Measurements from ENCODE around the gene ADAMTS19. TPM values are rescaled to one million over a fixed set of nuclear protein-coding genes. Genes with fewer than 3 reads are reported as not detected.
A peak's percentile ranks its signal among the peaks of the same experiment; 100 is the strongest.

The ADAMTS19 gene
- total RNA-seq, 1 experiment from 2014 or later, result not detected

- DNase-seq (ENCODE audit: low spot score), result peak; percentile 35
These were observed 210.9 kb downstream of the ADAMTS19 start for GRCh38 chr5:129670957-129671500.

- no peak for DNase-seq (ENCODE audit: low spot score)
These were observed 211.9 kb downstream of the ADAMTS19 start for GRCh38 chr5:129672006-129672405.

GRCh38 chr5:129679671-129680070 lies 219.6 kb downstream of the ADAMTS19 start:
- DNase-seq (ENCODE audit: low spot score), result no peak

- no peak for DNase-seq (ENCODE audit: low spot score)
These were observed 227.8 kb downstream of the ADAMTS19 start for GRCh38 chr5:129687941-129688340.

DNA sequence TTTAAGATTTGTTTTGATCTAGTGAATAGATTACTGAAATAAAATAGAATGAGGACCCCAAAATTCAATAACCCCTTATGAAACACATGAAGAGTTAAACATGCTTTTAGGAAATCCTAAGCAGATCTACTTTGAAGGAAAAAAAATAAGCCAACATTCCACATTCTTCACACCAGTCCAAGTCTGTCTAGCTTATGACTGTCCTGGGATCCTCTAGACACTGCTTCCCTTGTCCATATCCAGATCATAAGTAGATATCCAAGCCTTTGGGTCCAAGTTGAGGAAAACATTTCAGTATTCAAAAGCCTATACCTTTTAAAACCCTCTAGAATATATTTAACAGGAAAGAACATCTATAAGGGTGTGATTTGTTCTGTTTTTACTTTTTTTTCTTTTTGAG lies 228.9 kb downstream of the ADAMTS19 start:
- DNase-seq (ENCODE audit: low spot score), result no peak

- DNase-seq (ENCODE audit: low spot score), result no peak
These were observed 231.1 kb downstream of the ADAMTS19 start for GRCh38 chr5:129691220-129691619.

GRCh38 chr5:129696636-129697035 lies 236.5 kb downstream of the ADAMTS19 start:
- no peak for DNase-seq (ENCODE audit: low spot score)

GRCh38 chr5:129698661-129699060 lies 238.6 kb downstream of the ADAMTS19 start:
- DNase-seq (ENCODE audit: low spot score), result no peak

DNA sequence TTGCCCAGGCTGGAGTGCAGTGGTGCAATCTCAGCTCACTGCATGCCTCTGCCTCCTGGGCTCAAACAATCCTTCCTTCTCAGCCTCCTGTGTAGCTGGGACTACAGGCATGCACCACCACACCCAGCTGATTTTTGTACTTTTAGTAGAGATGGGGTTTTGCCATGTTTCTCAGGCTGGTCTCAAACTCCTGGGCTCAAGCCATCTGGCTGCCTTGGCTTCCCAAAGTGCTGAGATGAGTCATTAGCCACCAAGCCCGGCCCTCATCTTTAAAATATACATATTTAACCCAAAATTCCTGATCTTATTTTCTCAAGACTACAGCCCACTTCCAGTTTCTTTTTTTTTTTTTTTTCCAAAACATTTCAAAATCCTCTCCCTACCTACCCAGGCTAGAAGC lies 256.1 kb downstream of the ADAMTS19 start:
- no peak for DNase-seq (ENCODE audit: low spot score)

- DNase-seq (ENCODE audit: low spot score), result no peak
These were observed 256.6 kb downstream of the ADAMTS19 start for GRCh38 chr5:129716651-129717050.

DNA sequence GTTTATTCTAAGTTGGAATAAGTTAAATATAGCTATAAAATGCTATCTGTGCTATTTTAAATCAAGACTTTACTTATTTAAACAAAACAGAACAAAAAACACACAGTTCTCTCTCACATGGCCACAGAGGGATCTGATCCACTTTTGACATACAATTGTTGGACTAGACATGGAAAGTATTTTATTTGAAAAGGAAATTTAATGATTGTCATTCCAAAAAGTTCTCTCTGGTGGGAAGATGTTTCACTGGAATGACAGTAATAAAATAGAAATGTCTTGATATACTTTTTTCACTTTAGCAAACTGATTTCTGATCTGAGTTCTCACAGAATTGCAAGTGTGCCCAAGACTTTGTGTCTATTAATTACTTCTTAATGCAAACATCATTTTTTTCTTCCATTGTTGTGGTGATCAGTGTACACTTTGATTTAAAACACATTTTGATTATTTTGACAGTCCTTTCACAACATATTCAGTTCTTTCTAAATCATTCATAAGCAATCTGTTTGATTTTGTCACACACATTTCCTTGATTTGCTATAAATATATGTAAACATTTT lies 257.7 kb downstream of the ADAMTS19 start:
- DNase-seq (ENCODE audit: low spot score), result no peak

DNA sequence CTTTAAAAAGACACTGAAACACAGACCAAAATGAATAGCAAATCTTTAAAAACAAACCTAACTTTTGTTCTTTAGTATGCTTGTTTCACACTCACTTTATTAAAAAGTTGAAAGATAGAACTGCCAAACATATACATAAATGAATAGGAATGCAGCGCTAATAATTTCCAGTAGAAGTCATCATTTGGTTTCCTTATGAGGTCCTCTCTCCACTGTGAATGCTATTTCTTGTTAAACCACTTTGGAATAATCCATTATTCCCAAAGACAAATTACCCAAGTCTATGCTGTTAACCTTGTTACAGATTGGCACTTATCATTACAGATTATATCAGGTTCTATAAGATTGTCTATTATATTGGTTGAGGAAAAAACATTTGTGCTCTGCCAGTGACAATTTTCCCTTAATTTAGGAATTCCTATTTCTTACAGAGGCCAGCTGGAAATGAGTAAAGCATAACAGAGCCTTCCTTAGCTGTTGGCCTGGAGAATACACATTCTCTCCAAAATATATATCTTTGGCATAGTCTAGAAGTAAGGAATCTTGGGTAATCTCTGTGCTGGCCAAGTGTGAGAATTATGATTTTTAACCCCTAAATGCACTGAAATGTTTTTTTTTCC lies 258.5 kb downstream of the ADAMTS19 start:
- DNase-seq (ENCODE audit: low spot score), result no peak

DNA sequence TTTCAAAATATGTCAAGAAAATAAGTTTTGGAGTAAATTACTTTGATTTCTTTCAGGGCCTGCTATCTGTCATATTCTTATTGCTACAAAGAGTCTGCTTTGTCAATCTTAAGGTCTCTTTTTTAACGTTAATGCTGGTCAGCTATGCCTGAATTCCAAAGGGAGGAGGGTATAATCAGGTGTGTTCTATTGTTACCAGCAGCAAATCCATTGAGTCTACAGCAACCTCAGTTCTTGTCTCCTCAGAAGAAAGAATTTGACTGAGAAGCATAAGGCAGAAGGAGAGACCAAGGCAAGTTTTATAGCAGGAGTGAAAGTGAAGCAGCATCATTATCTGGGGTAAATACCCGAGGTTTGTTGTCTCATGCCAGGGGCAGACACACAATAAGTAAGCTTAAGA lies 264.1 kb downstream of the ADAMTS19 start:
- DNase-seq (ENCODE audit: low spot score), result no peak

GRCh38 chr5:129724647-129725046 lies 264.5 kb downstream of the ADAMTS19 start:
- no peak for DNase-seq (ENCODE audit: low spot score)

- no peak for DNase-seq (ENCODE audit: low spot score)
These were observed 279.7 kb downstream of the ADAMTS19 start for GRCh38 chr5:129739773-129740172.

DNA sequence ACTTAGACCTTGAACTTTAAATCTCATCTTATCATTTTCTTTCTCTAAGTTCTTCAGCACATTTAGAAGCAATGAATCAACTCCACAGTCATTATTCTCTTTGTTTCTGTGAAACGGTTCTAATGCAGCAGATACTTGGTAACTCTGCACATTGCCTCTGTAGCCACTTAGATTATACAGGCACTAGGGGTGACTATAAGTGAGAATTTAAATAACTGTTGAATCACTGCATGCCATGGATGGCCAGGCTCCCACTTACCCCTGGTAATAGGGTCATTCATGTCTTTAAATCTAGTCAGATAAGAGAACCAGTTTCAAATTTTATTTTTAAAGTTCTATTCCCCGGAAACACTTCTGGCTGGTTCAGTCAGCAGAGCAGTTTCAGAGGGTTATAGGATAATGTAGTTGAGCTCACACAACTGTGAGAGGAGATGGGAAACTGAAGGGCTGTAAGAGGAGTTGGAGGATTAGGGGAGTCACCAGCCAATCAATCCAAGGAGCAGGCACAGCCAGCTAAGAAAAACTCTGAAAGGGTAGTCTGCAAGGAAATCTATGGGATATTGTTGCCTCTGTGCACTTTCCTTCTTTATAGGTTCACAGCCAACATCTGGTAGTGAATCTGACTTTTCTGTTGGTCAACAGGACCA lies 283.6 kb downstream of the ADAMTS19 start:
- DNase-seq (ENCODE audit: low spot score), result no peak

DNA sequence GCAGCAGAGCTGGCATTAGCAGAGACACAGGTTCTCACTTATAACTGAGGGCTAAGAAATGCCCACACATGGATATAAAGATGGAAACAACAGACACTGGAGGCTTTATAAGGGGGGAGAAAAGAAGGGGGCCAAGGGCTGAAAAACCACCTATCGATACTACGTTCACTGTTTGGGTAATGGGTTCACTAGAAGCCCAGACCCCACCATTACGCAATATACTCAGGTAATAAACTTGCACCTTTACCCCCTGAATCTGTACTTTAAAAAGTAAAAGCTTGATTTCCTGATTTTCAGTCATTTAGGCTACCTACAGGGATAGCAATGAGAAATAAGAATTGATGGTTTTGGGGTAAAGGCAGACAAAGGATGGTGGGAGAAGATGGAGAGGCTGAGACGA lies 285.9 kb downstream of the ADAMTS19 start:
- DNase-seq (ENCODE audit: low spot score), result no peak

GRCh38 chr5:129746876-129747275 lies 286.8 kb downstream of the ADAMTS19 start:
- DNase-seq (ENCODE audit: low spot score), result no peak

- DNase-seq (ENCODE audit: low spot score), result no peak
These were observed 287.7 kb downstream of the ADAMTS19 start, which contains the start of gene MINAR2 for GRCh38 chr5:129747572-129748407. TSS of gene MINAR2 (plus strand) at chr5:129748094. CDS start at chr5:129748191, 97 bp downstream.

- DNase-seq (ENCODE audit: low spot score), result no peak
These were observed 289.1 kb downstream of the ADAMTS19 start for GRCh38 chr5:129748913-129749880.

Data from A172 (cell line).